Ovary (tissue), 3 donors: ENCODE results near the gene SOCS1.

ENCODE experiments used
- EP300 ChIP-seq: sonication (generic); formaldehyde crosslinking; IDR thresholded peaks from one replicate; pipeline ENCODE4 v1.6.1; 2017; ENCODE audit warnings: antibody characterized with exemption
- POLR2A ChIP-seq: fragments of 450-650 bp; IDR thresholded peaks from one replicate; pipeline ENCODE4 v1.6.1; 2017; ENCODE audit warnings: antibody characterized with exemption, mild to moderate bottlenecking, moderate library complexity
- TF ChIP-seq, protein P1 (sequence below), 3 donors: fragments of 450-650 bp in 2 of 3; fragments of 200-600 bp in 1 of 3; IDR thresholded peaks; one replicate each; pipeline versions ENCODE4 v1.5.1 to v1.8.0; 2016 to 2022; ENCODE audit warnings: antibody characterized with exemption in 3 of 3, mild to moderate bottlenecking in 1 of 3
- donor health status: DM: no; HTN: no; CAD: no.

GRCh38 chr16:11211977-11212797 is 43.8 kb downstream of the SOCS1 start:
- TF ChIP-seq, protein P1, sequence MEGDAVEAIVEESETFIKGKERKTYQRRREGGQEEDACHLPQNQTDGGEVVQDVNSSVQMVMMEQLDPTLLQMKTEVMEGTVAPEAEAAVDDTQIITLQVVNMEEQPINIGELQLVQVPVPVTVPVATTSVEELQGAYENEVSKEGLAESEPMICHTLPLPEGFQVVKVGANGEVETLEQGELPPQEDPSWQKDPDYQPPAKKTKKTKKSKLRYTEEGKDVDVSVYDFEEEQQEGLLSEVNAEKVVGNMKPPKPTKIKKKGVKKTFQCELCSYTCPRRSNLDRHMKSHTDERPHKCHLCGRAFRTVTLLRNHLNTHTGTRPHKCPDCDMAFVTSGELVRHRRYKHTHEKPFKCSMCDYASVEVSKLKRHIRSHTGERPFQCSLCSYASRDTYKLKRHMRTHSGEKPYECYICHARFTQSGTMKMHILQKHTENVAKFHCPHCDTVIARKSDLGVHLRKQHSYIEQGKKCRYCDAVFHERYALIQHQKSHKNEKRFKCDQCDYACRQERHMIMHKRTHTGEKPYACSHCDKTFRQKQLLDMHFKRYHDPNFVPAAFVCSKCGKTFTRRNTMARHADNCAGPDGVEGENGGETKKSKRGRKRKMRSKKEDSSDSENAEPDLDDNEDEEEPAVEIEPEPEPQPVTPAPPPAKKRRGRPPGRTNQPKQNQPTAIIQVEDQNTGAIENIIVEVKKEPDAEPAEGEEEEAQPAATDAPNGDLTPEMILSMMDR (IDR thresholded peaks at IDR 0.05), result no peak
- no peak for TF ChIP-seq POLR2A
- no peak for TF ChIP-seq EP300
